VCaP (cell line): ENCODE results near the gene MAP2K1.
"Not testable (repeated sequence)": the region's sequence is repeated elsewhere in the genome, so short reads cannot be mapped to it uniquely, and the experiment has no call there.

Source experiments
- H3K27ac ChIP-seq: fragments of 450-650 bp; 2 replicates; pipeline ENCODE4 v1.5.1; 2017
- CTCF ChIP-seq: fragments of 450-650 bp; conservative IDR thresholded peaks from 2 replicates; pipeline ENCODE4 v1.5.1; 2017; ENCODE audit warnings: mild to moderate bottlenecking, moderate library complexity

Gene MAP2K1

GRCh38 chr15:66386204-66387123, at the start of gene MAP2K1:
Gene MAP2K1, plus strand, starts transcription at chr15:66386912. Its CDS starts 436 bp downstream, at chr15:66387348.
- peak within 1 kb of the TSS; percentile 86 for H3K27ac ChIP-seq
- peak; percentile 80 for TF ChIP-seq CTCF

DNA sequence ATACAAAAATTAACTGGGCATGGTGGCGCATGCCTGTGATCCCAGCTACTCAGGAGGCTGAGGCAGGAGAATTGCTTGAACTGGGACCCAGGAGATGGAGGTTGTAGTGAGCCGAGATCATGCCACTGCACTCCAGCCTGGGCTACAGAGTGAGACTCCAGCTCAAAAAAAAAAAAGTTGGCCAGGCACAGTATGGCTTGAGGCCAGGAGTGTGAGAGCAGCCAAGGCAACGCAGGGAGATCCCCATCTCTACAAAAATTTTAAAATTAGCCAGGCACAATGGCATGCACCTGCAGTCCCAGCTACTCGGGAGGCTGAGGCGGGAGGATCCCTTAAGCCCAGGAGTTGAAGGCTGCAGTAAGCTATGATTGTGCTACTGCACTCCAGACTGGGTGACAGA, 38.2 kb upstream of the MAP2K1 start:
- not testable (repeated sequence) for H3K27ac ChIP-seq

DNA sequence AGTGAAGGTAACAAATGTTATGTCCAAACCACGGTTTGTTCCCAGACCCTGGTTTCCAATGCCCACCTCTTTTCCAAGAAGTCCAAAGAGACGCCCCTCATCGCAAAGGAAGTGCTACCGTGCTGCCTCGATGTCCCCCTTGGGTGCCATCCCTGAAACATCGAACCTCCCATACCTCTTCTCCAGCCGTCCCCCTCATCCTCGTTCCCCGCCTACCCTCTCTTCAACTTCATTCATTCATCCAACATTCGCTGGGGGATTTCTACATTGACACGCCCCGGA, 30.7 kb upstream of the MAP2K1 start:
- TF ChIP-seq CTCF: no peak
- H3K27ac ChIP-seq: peak overlapping the region; percentile 73

- no peak for TF ChIP-seq CTCF
- H3K27ac ChIP-seq: peak within 1 kb of the TSS; percentile 73
Observed at GRCh38 chr15:66356359-66357236, 30.1 kb upstream of the MAP2K1 start, which contains the start of gene TIPIN. Gene TIPIN, minus strand, starts transcription at chr15:66356685. Its CDS starts 3,738 bp downstream, at chr15:66352947.

GRCh38 chr15:66359740-66360139, 27.0 kb upstream of the MAP2K1 start:
- no peak overlapping the region for H3K27ac ChIP-seq

DNA sequence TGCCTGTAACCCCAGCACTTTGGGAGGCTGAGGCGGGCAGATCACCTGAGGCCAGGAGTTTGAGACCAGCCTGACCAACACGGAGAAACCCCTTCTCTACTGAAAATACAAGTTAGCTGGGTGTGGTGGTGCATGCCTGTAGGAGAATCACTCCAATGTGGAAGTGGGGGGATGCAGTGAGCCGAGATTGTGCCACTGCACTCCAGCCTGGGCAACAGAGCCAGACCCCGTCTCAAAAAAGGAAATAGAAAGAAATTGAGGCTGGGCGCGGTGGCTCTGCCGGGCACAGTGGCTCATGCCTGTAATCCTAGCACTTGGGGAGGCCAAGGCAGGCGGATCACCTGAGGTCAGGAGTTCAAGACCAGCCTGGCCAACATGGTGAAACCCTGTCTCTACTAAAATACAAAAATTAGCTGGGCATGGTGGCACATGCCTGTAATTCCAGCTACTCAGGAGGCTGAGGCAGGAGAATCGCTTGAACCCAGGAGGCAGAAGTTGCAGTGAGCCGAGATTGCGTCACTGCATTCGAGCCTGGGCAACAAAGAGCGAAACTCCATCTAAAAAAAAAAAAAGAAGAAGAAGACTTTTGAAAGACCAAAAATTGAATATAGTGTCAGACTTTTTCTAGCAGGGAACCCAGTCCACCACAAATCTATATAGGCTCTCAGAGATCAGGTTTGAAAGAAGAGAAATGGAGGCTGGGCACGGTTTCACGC, 24.8 kb upstream of the MAP2K1 start:
- not testable (repeated sequence) for H3K27ac ChIP-seq

More at GRCh38 chr15:66359740-66360139, 27.0 kb upstream of the MAP2K1 start:
- no peak for TF ChIP-seq CTCF

- no peak for TF ChIP-seq CTCF
- H3K27ac ChIP-seq: no peak overlapping the region
Observed at GRCh38 chr15:66362776-66363175, 23.9 kb upstream of the MAP2K1 start.

DNA sequence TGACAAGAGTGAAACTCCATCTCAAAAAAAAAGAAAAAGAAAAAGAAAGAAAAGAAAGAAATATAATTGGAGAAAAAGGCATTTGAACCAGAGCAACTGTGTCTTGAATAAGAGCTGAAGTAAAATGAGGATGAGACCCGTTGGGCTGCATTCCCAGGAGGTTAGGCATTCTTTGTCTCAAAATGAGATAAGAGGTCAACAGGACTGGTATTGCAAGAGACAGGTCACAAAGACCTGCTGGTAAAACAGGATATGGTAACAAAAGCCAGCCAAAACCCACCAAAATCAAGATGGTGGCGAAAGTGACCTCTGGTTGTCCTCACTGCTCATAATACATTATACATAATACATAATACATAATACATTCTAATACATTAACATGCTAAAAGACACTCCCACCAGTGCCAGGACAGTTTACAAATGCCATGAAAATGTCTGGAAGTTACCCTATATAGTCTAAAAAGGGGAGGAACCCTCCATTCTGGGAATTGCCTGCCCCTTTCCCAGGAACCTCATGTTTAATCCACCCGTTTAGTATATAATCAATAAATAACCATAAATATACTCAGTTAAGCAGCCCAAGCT, 21.7 kb upstream of the MAP2K1 start:
- no peak overlapping the region for H3K27ac ChIP-seq
- no peak for TF ChIP-seq CTCF
